NT2/D1 (cell line): ENCODE results near the gene EDC3.
A peak's percentile ranks its signal among the peaks of the same experiment; 100 is the strongest.

Source experiments
- DNase-seq: peaks from one replicate; pipeline ENCODE4 v3.0.0-alpha.2; 2011; ENCODE audit warnings: low read depth, low spot score
- H3K27me3 ChIP-seq: 2 replicates; pipeline ENCODE4 v1.6.0; 2011; ENCODE audit warnings: mild to moderate bottlenecking; ENCODE audit not compliant: insufficient read length, insufficient read depth
- H3K36me3 ChIP-seq: 2 replicates; pipeline ENCODE4 v1.6.1; 2011; ENCODE audit warnings: mild to moderate bottlenecking, low read length, mixed read lengths; ENCODE audit not compliant: insufficient read depth, insufficient read length
- H3K4me1 ChIP-seq: 2 replicates; pipeline ENCODE4 v1.5.1; 2011; ENCODE audit not compliant: insufficient read depth, insufficient read length
- H3K4me3 ChIP-seq: 2 replicates; pipeline ENCODE4 v1.5.1; 2011; ENCODE audit warnings: low read depth; ENCODE audit not compliant: insufficient read length
- H3K9ac ChIP-seq: 2 replicates; pipeline ENCODE4 v1.6.0; 2011; ENCODE audit warnings: low read depth; ENCODE audit not compliant: insufficient read length
- H3K9me3 ChIP-seq: 2 replicates; pipeline ENCODE4 v1.5.1; 2011; ENCODE audit warnings: mild to moderate bottlenecking, low read length; ENCODE audit not compliant: insufficient read depth
- SUZ12 ChIP-seq: IDR thresholded peaks from 2 replicates; pipeline ENCODE4 v1.6.1; 2011; ENCODE audit not compliant: insufficient read length, insufficient read depth; ENCODE audit errors: extremely low read depth
- YY1 ChIP-seq: IDR thresholded peaks from 2 replicates; pipeline ENCODE4 v1.6.1; 2011; ENCODE audit not compliant: insufficient read length, insufficient read depth
- ZNF274 ChIP-seq: IDR thresholded peaks from 2 replicates; pipeline ENCODE4 v1.6.1; 2011; ENCODE audit warnings: mild to moderate bottlenecking, low read depth, low read length

The EDC3 gene

DNA sequence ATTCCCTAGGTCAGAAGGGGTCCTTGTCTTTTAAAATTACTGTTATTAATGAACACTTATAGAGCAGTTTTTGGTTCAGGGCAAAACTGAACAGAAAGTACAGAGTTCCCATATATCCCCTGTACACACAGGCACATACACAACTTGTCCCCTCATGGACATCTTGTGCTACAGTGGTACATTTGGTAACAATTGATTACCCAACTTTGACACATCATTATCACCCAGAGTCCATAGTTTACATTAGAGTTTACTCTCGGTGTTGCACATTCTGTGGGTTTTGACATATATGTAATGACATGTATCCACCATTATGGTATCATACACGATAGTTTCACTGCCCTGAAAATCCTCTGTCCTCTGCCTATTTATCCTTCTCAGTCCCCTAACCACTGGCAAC lies 984 bp upstream of the EDC3 start:
- no peak for DNase-seq
- no peak for TF ChIP-seq ZNF274
- no peak for TF ChIP-seq YY1
- no peak for TF ChIP-seq SUZ12
- Histone ChIP-seq H3K36me3 (peaks cover 21% of the 10 kb centered on the region), H3K27me3 (peaks cover 37% of the 10 kb centered on the region), H3K4me3 (no peak overlapping the region), H3K9ac (peak overlapping the region; percentile 98), H3K9me3 (no peaks in the 10 kb centered on the region), H3K4me1 (no peaks in the 10 kb centered on the region)

DNA sequence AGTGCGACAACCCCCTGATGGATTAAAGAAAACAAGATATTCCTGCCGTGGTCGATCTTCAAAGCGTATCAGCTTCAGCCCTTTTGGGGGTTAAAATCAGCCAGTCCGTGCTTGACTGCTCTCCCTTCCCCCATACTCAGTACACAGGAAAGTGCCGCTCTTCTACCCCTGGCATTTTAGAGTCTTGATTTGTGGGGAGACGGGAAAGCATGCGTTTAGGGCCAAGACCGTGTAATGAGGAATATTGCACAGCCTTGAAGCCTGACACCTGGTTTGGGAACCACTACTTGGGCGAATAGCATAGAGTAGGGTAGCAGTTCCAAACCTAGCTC lies 540 bp upstream of the EDC3 start:
- peak overlapping the region; percentile 98 for H3K9ac ChIP-seq
- TF ChIP-seq SUZ12: no peak
- no peak for TF ChIP-seq ZNF274
- TF ChIP-seq YY1: no peak

DNA sequence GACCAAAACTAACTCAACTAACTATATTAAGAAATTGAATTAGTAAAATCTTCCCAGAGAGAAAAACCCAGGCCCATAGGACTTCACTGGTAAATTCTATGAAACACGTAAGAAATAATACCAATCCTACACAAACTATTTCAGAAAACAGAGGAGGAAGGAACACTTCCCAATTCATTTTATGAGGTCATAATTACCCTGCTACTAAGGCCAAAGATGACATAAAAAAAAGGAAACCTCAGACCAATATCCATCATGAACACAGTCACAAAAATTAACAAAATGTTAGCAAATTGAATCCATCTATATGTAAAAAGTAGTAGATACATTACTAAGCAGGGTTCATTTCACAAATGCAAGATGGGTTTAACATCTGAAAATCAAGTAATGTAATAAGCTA lies 3.5 kb downstream of the EDC3 start:
- no peak for DNase-seq
- H3K27me3 ChIP-seq: peaks cover 6% of the 10 kb centered on the region
- H3K4me3 ChIP-seq: no peak overlapping the region
- peaks cover 26% of the 10 kb centered on the region for H3K36me3 ChIP-seq
- no peak overlapping the region for H3K9ac ChIP-seq
- no peaks in the 10 kb centered on the region for H3K9me3 ChIP-seq
- H3K4me1 ChIP-seq: no peaks in the 10 kb centered on the region
- no peak for TF ChIP-seq ZNF274
- TF ChIP-seq YY1: no peak
- no peak for TF ChIP-seq SUZ12

More for the DNA sequence above, 540 bp upstream of the EDC3 start:
- H3K36me3 ChIP-seq: peaks cover 21% of the 10 kb centered on the region
- no peaks in the 10 kb centered on the region for H3K9me3 ChIP-seq
- peaks cover 32% of the 10 kb centered on the region for H3K27me3 ChIP-seq
- no peak for DNase-seq
- H3K4me1 ChIP-seq: no peaks in the 10 kb centered on the region
- H3K4me3 ChIP-seq: peak overlapping the region; percentile 95

DNA sequence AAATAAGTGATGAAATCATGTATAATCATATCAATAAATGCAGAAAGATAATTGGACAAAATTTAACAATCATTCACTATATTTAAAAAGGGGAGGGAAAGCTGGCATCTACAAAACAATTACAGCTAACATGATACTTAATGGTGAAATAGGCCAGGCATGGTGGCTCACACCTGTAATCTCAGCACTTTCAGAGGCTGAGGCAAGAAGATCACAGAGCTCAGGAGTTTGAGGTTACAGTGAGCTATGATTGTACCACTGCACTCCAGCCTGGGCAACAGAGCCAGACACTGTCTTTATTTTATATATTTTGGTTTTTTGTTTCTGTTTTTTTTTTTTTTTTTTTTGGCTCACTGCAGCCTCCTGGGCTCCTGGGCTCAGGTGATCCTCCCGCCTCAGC lies 12.1 kb downstream of the EDC3 start:
- DNase-seq: no peak
- Histone ChIP-seq H3K9ac (no peak overlapping the region), H3K36me3 (peaks cover 16% of the 10 kb centered on the region)

DNA sequence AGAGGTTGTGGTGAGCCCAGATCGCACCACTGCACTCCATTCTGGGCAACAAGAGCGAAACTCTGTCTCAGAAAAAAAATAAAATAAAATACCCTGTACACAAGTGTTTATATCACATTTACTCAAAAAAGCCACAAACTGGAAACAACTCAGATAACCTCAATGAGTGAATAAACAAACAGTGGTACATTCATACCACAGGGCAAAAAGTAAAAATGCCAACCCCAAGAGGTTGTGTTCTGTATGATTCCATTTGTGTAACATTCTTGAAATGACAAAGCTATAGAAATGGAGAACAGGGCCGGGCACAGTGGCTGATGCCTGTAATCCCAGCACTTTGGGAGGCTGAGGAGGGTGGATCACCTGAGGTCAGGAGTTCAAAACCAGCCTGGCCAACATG lies 12.9 kb downstream of the EDC3 start:
- DNase-seq: no peak
- Histone ChIP-seq H3K27me3 (no peaks in the 10 kb centered on the region), H3K9me3 (no peaks in the 10 kb centered on the region), H3K4me3 (no peak overlapping the region), H3K9ac (no peak overlapping the region), H3K4me1 (no peaks in the 10 kb centered on the region), H3K36me3 (peaks cover 16% of the 10 kb centered on the region)
- TF ChIP-seq ZNF274 (no peak), SUZ12 (no peak), YY1 (no peak)

More for the DNA sequence above, 12.1 kb downstream of the EDC3 start:
- H3K4me3 ChIP-seq: no peak overlapping the region
- H3K9me3 ChIP-seq: no peaks in the 10 kb centered on the region
- no peaks in the 10 kb centered on the region for H3K4me1 ChIP-seq
- TF ChIP-seq SUZ12 (no peak), YY1 (no peak), ZNF274 (no peak)
- no peaks in the 10 kb centered on the region for H3K27me3 ChIP-seq

DNA sequence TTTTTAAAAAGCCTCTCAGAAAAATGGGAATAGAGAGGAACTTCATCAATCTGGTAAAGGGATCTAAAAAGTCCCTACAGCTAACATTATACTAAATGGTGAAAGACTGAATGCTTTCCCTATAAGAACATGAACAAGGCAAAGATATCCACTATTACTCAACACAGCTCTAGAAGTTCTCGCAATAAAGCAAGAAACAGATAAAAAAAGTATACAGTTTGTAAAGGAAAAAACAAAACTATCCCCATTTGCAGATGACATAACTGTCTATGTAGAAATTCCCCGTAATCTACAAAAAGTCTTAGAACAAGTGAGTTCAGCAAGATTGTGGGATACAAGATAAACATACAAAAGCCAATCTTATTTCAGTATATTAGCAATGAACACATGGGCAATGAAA lies 15.4 kb downstream of the EDC3 start:
- TF ChIP-seq ZNF274 (no peak), SUZ12 (no peak), YY1 (no peak)
- Histone ChIP-seq H3K4me3 (no peak overlapping the region), H3K9ac (no peak overlapping the region), H3K9me3 (no peaks in the 10 kb centered on the region), H3K36me3 (peaks cover 6% of the 10 kb centered on the region), H3K4me1 (no peaks in the 10 kb centered on the region), H3K27me3 (no peaks in the 10 kb centered on the region)
- no peak for DNase-seq

DNA sequence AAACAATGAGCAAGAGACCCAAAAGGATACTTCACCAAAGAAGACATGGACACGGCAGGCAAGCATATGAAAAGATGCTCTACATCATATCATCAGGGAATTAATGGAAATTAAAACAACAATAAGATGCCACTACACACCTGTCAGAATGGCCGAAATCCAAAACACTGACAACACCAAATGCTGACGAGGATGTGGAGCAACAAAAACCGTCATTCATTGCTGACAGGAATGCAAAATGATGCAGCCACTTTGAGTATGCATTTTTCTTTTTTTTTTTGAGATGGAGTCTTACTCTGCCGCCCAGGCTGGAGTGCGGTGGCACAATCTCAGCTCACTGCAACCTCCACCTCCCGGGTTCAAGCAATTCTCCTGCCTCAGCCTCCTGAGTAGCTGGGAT lies 19.0 kb downstream of the EDC3 start:
- Histone ChIP-seq H3K9me3 (no peaks in the 10 kb centered on the region), H3K4me1 (no peaks in the 10 kb centered on the region), H3K36me3 (peaks cover 24% of the 10 kb centered on the region), H3K4me3 (no peak overlapping the region), H3K27me3 (no peaks in the 10 kb centered on the region), H3K9ac (no peak overlapping the region)
- no peak for TF ChIP-seq ZNF274
- TF ChIP-seq SUZ12: no peak
- no peak for TF ChIP-seq YY1
- DNase-seq: no peak

DNA sequence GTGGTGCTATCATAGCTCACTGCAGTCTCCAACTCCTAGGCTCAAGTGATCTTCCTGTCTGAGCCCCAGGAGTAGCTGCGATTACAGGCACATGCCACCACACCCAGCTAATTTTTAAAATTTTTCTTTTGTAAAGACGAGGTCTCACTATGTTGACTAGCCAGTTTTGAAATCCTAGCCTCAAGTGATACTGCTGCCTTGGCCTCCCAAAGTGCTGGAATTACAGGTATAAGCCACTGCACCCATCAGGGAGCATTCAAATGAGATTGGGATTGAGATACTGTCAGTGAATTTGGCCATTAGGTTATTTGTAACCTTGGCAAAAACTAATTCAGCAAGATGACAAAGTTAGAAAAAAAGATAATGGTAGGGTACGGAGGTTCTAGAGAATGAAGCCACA lies 21.7 kb downstream of the EDC3 start:
- no peak for DNase-seq
- no peak for TF ChIP-seq YY1
- Histone ChIP-seq H3K27me3 (no peaks in the 10 kb centered on the region), H3K4me1 (no peaks in the 10 kb centered on the region), H3K4me3 (no peak overlapping the region), H3K9ac (no peak overlapping the region), H3K9me3 (no peaks in the 10 kb centered on the region), H3K36me3 (peaks cover 49% of the 10 kb centered on the region)
